Neural progenitor cell (in vitro differentiated cells): ENCODE data around the gene ADH4. TPM values are rescaled to one million over a fixed set of nuclear protein-coding genes. Genes with fewer than 3 reads are reported as not detected.

ENCODE experiments used
- DNase-seq: peaks from one replicate; pipeline ENCODE4 v3.0.0-alpha.2; 2016; ENCODE audit warnings: low spot score
- H2AFZ ChIP-seq: fragments of 200-600 bp; sonication (generic); replicated peaks from 2 replicates; pipeline ENCODE4 v1.6.1; 2016; ENCODE audit warnings: antibody characterized with exemption
- H3F3A ChIP-seq: fragments of 200-600 bp; sonication (generic); 2 replicates; pipeline ENCODE4 v1.6.1; 2016; ENCODE audit warnings: antibody characterized with exemption, low read depth
- H3K27ac ChIP-seq: fragments of 200-600 bp; sonication (generic); 2 replicates; pipeline ENCODE4 v1.5.1; 2016; ENCODE audit warnings: mild to moderate bottlenecking
- H3K27me3 ChIP-seq: fragments of 200-600 bp; sonication (generic); 2 replicates; pipeline ENCODE4 v1.6.1; 2016; ENCODE audit warnings: mild to moderate bottlenecking, moderate library complexity
- H3K36me3 ChIP-seq: fragments of 200-600 bp; sonication (generic); 2 replicates; pipeline ENCODE4 v1.5.1; 2016
- H3K4me1 ChIP-seq: fragments of 200-600 bp; sonication (generic); 2 replicates; pipeline ENCODE4 v1.6.1; 2016; ENCODE audit warnings: mixed run types
- H3K4me2 ChIP-seq: fragments of 200-600 bp; sonication (generic); 2 replicates; pipeline ENCODE4 v1.6.1; 2016
- H3K4me3 ChIP-seq: fragments of 200-600 bp; sonication (generic); 2 replicates; pipeline ENCODE4 v1.5.1; 2016
- H3K79me2 ChIP-seq: fragments of 200-600 bp; sonication (generic); 2 replicates; pipeline ENCODE4 v1.6.1; 2016; ENCODE audit warnings: low read depth
- H3K9ac ChIP-seq: fragments of 200-600 bp; sonication (generic); 2 replicates; pipeline ENCODE4 v1.6.1; 2016
- H3K9me3 ChIP-seq: fragments of 200-600 bp; sonication (generic); 2 replicates; pipeline ENCODE4 v1.5.1; 2016; ENCODE audit warnings: low read depth
- H4K20me1 ChIP-seq: fragments of 200-600 bp; sonication (generic); 2 replicates; pipeline ENCODE4 v1.6.1; 2016; ENCODE audit warnings: low read depth
- H3K27ac Mint-ChIP-seq: 3 replicates; pipeline ENCODE4 v1.8.0; 2021; ENCODE audit warnings: mixed read lengths
- H3K27me3 Mint-ChIP-seq: 2 replicates; pipeline ENCODE4 v1.8.0; 2022; ENCODE audit warnings: low read depth, mild to moderate bottlenecking, inconsistent platforms, moderate library complexity, mixed read lengths; ENCODE audit not compliant: insufficient read depth
- H3K36me3 Mint-ChIP-seq: 3 replicates; pipeline ENCODE4 v1.8.0; 2021; ENCODE audit warnings: mixed read lengths
- H3K4me1 Mint-ChIP-seq: 3 replicates; pipeline ENCODE4 v1.8.0; 2021; ENCODE audit warnings: mixed read lengths
- H3K4me3 Mint-ChIP-seq: 3 replicates; pipeline ENCODE4 v1.8.0; 2021; ENCODE audit warnings: mild to moderate bottlenecking, moderate library complexity, mixed read lengths
- H3K9me3 Mint-ChIP-seq: 3 replicates; pipeline ENCODE4 v1.8.0; 2020; ENCODE audit warnings: mixed read lengths
- CTCF ChIP-seq: fragments of 200-600 bp; sonication (generic); IDR thresholded peaks from 2 replicates; pipeline ENCODE4 v1.5.1; 2017; ENCODE audit warnings: antibody characterized with exemption, mild to moderate bottlenecking
- EZH2 ChIP-seq: fragments of 200-600 bp; sonication (generic); IDR thresholded peaks from 2 replicates; pipeline ENCODE4 v1.6.1; 2017; ENCODE audit warnings: antibody characterized with exemption, mild to moderate bottlenecking, moderate library complexity
- EZH2phosphoT487 ChIP-seq: fragments of 200-600 bp; sonication (generic); IDR thresholded peaks from 2 replicates; pipeline ENCODE4 v1.6.1; 2017; ENCODE audit warnings: antibody characterized with exemption
- total RNA-seq: library from RNA; depleted of rRNA; stranded (reverse); fragments of >200 nt; gene quantifications from 2 replicates; pipeline ENCODE4 v1.2.3, GENCODE V29; 2015; ENCODE audit warnings: low replicate concordance

Gene ADH4
- total RNA-seq, 1 donor from 2014 or later = not detected

- H3K27ac ChIP-seq = no peak overlapping the region
- no peak overlapping the region for H3K9ac ChIP-seq
- H3K27me3 ChIP-seq = no peaks in the 10 kb centered on the region
- no peak overlapping the region for H3K27ac Mint-ChIP-seq
- no peak overlapping the region for H2AFZ ChIP-seq
- H3K4me2 ChIP-seq = no peak overlapping the region
- no peak for TF ChIP-seq CTCF
- H3K4me3 Mint-ChIP-seq = no peak overlapping the region
- no peaks in the 10 kb centered on the region for H3K9me3 ChIP-seq
- H3K36me3 Mint-ChIP-seq = peaks cover 7% of the 10 kb centered on the region
- peaks cover 7% of the 10 kb centered on the region for H3K9me3 Mint-ChIP-seq
- H3K4me1 ChIP-seq = no peaks in the 10 kb centered on the region
- H3K79me2 ChIP-seq = no peaks in the 10 kb centered on the region
- no peak for DNase-seq
- H3K4me3 ChIP-seq = no peak overlapping the region
- no peaks in the 10 kb centered on the region for H3F3A ChIP-seq
- no peaks in the 10 kb centered on the region for H3K27me3 Mint-ChIP-seq
- no peaks in the 10 kb centered on the region for H4K20me1 ChIP-seq
- H3K4me1 Mint-ChIP-seq = peaks cover 3% of the 10 kb centered on the region
- no peaks in the 10 kb centered on the region for H3K36me3 ChIP-seq
These were observed 39.9 kb downstream of the ADH4 start for GRCh38 chr4:99104153-99104552.

- Histone ChIP-seq H3K4me2 (no peak overlapping the region), H3K4me1 (no peaks in the 10 kb centered on the region), H3K27me3 (no peaks in the 10 kb centered on the region), H3K4me3 (no peak overlapping the region), H4K20me1 (no peaks in the 10 kb centered on the region), H3F3A (no peaks in the 10 kb centered on the region), H3K36me3 (no peaks in the 10 kb centered on the region), H3K9ac (no peak overlapping the region), H3K9me3 (no peaks in the 10 kb centered on the region), H3K27ac (no peak overlapping the region), H2AFZ (no peak overlapping the region), H3K79me2 (no peaks in the 10 kb centered on the region)
- H3K4me3 Mint-ChIP-seq = no peak overlapping the region
- no peaks in the 10 kb centered on the region for H3K27me3 Mint-ChIP-seq
- no peak for TF ChIP-seq EZH2phosphoT487
- TF ChIP-seq CTCF = no peak
- peaks cover 7% of the 10 kb centered on the region for H3K9me3 Mint-ChIP-seq
- no peak overlapping the region for H3K27ac Mint-ChIP-seq
- DNase-seq = no peak
- peaks cover 3% of the 10 kb centered on the region for H3K4me1 Mint-ChIP-seq
- H3K36me3 Mint-ChIP-seq = peaks cover 4% of the 10 kb centered on the region
These were observed 40.9 kb downstream of the ADH4 start for GRCh38 chr4:99103166-99103565.

- H3K9me3 Mint-ChIP-seq = peaks cover 7% of the 10 kb centered on the region
- no peaks in the 10 kb centered on the region for H3K27me3 ChIP-seq
- H3K4me3 Mint-ChIP-seq = no peak overlapping the region
These were observed 41.5 kb downstream of the ADH4 start for GRCh38 chr4:99102634-99103033.

More at GRCh38 chr4:99102634-99103033, 41.5 kb downstream of the ADH4 start:
- H3K36me3 ChIP-seq = no peaks in the 10 kb centered on the region
- H3K4me1 Mint-ChIP-seq = peaks cover 3% of the 10 kb centered on the region
- H2AFZ ChIP-seq = no peak overlapping the region
- H3K36me3 Mint-ChIP-seq = peaks cover 4% of the 10 kb centered on the region
- no peaks in the 10 kb centered on the region for H3F3A ChIP-seq
- H3K27me3 Mint-ChIP-seq = no peaks in the 10 kb centered on the region
- no peaks in the 10 kb centered on the region for H4K20me1 ChIP-seq
- H3K4me2 ChIP-seq = no peak overlapping the region
- DNase-seq = no peak
- H3K4me3 ChIP-seq = no peak overlapping the region
- H3K9me3 ChIP-seq = no peaks in the 10 kb centered on the region
- H3K79me2 ChIP-seq = no peaks in the 10 kb centered on the region
- H3K27ac ChIP-seq = no peak overlapping the region
- no peak overlapping the region for H3K9ac ChIP-seq
- no peaks in the 10 kb centered on the region for H3K4me1 ChIP-seq
- TF ChIP-seq EZH2 (no peak), CTCF (no peak), EZH2phosphoT487 (no peak)
- H3K27ac Mint-ChIP-seq = no peak overlapping the region
